GM12864 (cell line): ENCODE measurements around the gene COQ10A.
A peak's percentile ranks its signal among the peaks of the same experiment; 100 is the strongest.

Experiments used
- DNase-seq: peaks from one replicate; pipeline ENCODE4 v3.0.0-alpha.2; 2011; ENCODE audit warnings: low read depth
- H3K4me3 ChIP-seq: 2 replicates; pipeline ENCODE4 v1.5.1; 2011; ENCODE audit warnings: mild to moderate bottlenecking, low read depth, low read length, control low read depth
- CTCF ChIP-seq: IDR thresholded peaks from 2 replicates; pipeline ENCODE4 v1.5.1; 2011; ENCODE audit warnings: low read depth, mild to moderate bottlenecking, moderate library complexity, low read length, control low read depth, inconsistent platforms; ENCODE audit errors: missing control alignments

COQ10A gene

GRCh38 chr12:56223571-56224101, 43.1 kb upstream of the COQ10A start:
- no peak for DNase-seq
- no peak for TF ChIP-seq CTCF
- peak overlapping the region; percentile 60 for H3K4me3 ChIP-seq

GRCh38 chr12:56224102-56224701, 42.5 kb upstream of the COQ10A start, which contains the start of gene NABP2:
Gene NABP2 (plus strand): TSS chr12:56224342. CDS start chr12:56224857, 515 bp downstream.
- TF ChIP-seq CTCF: peak; percentile 66
- peak within 1 kb of the TSS; percentile 60 for H3K4me3 ChIP-seq
- DNase-seq: peak; percentile 88

- peak overlapping the region; percentile 60 for H3K4me3 ChIP-seq
- no peak for DNase-seq
- TF ChIP-seq CTCF: no peak
Observed at GRCh38 chr12:56224954-56225353, 41.8 kb upstream of the COQ10A start.

GRCh38 chr12:56229082-56229481, 37.7 kb upstream of the COQ10A start:
- H3K4me3 ChIP-seq: no peak overlapping the region
- TF ChIP-seq CTCF: no peak
- DNase-seq: no peak

GRCh38 chr12:56229916-56230431, 36.8 kb upstream of the COQ10A start, which contains the start of gene SLC39A5:
Gene SLC39A5 (plus strand): TSS chr12:56230051. CDS start chr12:56231275, 1,224 bp downstream.
- H3K4me3 ChIP-seq: no peak within 1 kb of the TSS
- TF ChIP-seq CTCF: no peak
- DNase-seq: no peak

GRCh38 chr12:56230432-56231183, 36.1 kb upstream of the COQ10A start:
- no peak overlapping the region for H3K4me3 ChIP-seq
- no peak for TF ChIP-seq CTCF

More at GRCh38 chr12:56230432-56231183, 36.1 kb upstream of the COQ10A start:
- DNase-seq: no peak
